ENCODE measurements around the gene CCNK. TPM values are rescaled to one million over a fixed set of nuclear protein-coding genes. Genes with fewer than 3 reads are reported as not detected.
A peak's percentile ranks its signal among the peaks of the same experiment; 100 is the strongest.

Gene CCNK
- total RNA-seq, 2 donors from 2014 or later: 86.1 to 88.5 TPM

DNA sequence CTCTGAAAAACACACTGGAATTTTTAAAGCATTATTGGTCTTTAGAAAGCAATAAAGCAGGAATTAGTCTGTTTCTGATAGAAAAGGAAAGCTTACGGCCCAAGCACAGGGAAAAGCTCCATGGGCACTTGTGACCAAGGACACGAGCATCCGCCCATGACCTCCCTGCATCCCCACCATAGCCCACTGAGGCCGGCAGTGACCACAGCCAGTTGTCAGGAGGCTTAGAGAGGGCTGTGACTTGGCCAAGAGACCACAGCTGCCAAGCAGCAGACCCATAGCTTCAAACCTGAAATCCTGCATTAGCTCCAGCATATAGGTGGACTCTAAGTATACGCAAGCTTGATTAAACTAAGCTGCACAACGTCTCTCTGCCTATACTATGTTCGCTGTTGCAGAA lies 9.5 kb upstream of the CCNK start:
- no peaks in the 10 kb centered on the region for H3K9me3 Mint-ChIP-seq

DNA sequence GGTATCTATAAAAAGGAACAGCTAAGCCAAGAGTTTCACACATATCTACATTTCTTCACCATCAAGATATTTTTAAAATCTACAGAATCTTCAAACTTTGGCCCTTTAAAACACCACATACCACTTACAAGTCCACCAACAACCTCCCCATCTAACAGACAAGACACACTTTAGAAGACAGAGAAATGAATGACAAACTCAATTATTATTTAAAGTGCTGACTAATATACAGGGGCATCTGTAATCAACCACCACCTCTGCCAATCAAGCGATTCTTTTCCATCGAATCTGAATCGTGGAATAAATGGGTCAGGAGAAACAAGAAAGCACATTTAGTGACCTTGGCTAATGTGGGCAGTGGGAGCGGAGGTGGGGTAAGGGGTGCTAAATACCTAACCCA lies 8.3 kb upstream of the CCNK start:
- Mint-ChIP-seq H3K36me3 (ENCODE audit: insufficient read depth in 2 of 2) (no peaks in the 10 kb centered on the region), H3K4me1 (ENCODE audit: low read depth) (peaks cover 53% of the 10 kb centered on the region), H3K27ac (no peak overlapping the region), H3K4me3 (no peak overlapping the region), H3K27me3 (ENCODE audit: low read depth) (no peaks in the 10 kb centered on the region), H3K9me3 (no peaks in the 10 kb centered on the region)
- DNase-seq (no peak), ATAC-seq (replicated peaks in 1 of 2) (no peak)

More for the DNA sequence above, 9.5 kb upstream of the CCNK start:
- DNase-seq (no peak), ATAC-seq (replicated peaks in 1 of 2) (no peak)
- H3K36me3 Mint-ChIP-seq (ENCODE audit: insufficient read depth in 2 of 2): peaks cover 0 to 2% of the 10 kb centered on the region in 2 donors
- H3K4me1 Mint-ChIP-seq (ENCODE audit: low read depth): peaks cover 47% of the 10 kb centered on the region
- no peak overlapping the region for H3K27ac Mint-ChIP-seq
- H3K4me3 Mint-ChIP-seq: no peak overlapping the region
- H3K27me3 Mint-ChIP-seq (ENCODE audit: low read depth): no peaks in the 10 kb centered on the region

DNA sequence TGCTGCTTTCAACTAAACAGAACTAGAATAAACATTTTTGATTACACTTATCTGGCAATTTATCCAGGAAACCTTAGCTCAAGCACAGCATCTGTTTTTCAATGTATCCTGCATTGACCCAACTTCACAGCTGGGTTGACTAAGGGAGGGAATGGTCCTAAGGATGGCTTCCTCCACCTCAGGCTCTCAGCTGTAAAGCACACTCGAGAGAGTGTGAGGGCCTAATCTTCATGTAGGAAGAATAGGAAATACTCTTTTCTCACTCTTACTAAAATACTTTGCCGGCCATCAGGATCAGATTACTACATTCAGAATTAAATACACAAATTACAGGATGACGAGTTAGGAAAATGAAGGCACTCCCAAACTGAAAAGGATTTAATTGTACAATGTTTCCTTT lies 7.8 kb upstream of the CCNK start:
- Mint-ChIP-seq H3K36me3 (ENCODE audit: insufficient read depth in 2 of 2) (no peaks in the 10 kb centered on the region), H3K9me3 (no peaks in the 10 kb centered on the region), H3K27ac (no peak overlapping the region), H3K4me3 (no peak overlapping the region), H3K4me1 (ENCODE audit: low read depth) (peaks cover 53% of the 10 kb centered on the region), H3K27me3 (ENCODE audit: low read depth) (no peaks in the 10 kb centered on the region)
- DNase-seq: no peak
- no peak for ATAC-seq (replicated peaks in 1 of 2)

DNA sequence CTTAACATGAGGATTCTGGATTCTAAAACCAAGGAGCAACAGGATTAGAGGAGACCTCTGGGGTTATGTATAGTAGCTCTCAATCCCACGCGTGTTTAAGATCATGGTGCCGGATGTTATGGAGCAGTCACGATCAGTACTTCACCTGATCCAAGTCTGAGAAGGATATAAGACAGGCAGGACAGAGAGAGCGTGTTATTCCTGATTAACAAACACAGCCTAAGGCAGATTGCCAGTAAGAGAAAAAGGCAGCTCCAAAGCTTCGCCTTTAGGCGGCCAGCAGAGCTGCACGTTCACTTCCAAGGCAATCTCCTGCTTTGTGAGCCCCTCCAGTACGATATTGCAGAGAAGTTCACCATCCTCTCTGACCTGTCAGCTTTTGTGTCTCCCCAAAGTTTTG lies 6.0 kb upstream of the CCNK start:
- Mint-ChIP-seq H3K9me3 (no peaks in the 10 kb centered on the region), H3K27me3 (ENCODE audit: low read depth) (no peaks in the 10 kb centered on the region), H3K36me3 (ENCODE audit: insufficient read depth in 2 of 2) (peaks cover 3 to 4% of the 10 kb centered on the region in 2 donors), H3K4me1 (ENCODE audit: low read depth) (peaks cover 49% of the 10 kb centered on the region), H3K27ac (no peak overlapping the region), H3K4me3 (no peak overlapping the region)
- DNase-seq (no peak), ATAC-seq (replicated peaks in 1 of 2) (no peak)

DNA sequence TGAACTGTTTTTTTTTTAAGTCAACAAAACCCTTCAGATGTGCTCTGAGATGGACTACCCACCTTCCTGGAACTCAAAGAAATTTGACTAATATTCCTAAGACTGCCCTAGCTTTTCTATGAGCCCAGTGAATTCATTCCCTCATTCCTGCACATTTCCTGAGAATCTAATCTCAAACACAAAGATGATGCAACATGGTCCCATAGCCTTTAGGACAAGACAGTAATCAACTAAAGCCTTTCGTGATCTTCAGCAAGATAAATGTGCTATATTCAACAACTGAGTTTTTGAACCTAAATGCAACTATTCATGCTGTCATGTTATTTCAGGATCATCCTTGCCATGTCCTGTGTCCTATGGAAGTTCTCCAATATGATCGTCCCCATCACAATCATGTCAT lies 5.5 kb upstream of the CCNK start:
- Mint-ChIP-seq H3K36me3 (ENCODE audit: insufficient read depth in 2 of 2) (peaks cover 3 to 4% of the 10 kb centered on the region in 2 donors), H3K27me3 (ENCODE audit: low read depth) (no peaks in the 10 kb centered on the region), H3K4me3 (no peak overlapping the region), H3K27ac (no peak overlapping the region), H3K9me3 (no peaks in the 10 kb centered on the region), H3K4me1 (ENCODE audit: low read depth) (peaks cover 45% of the 10 kb centered on the region)
- ATAC-seq (replicated peaks in 1 of 2): no peak
- no peak for DNase-seq

DNA sequence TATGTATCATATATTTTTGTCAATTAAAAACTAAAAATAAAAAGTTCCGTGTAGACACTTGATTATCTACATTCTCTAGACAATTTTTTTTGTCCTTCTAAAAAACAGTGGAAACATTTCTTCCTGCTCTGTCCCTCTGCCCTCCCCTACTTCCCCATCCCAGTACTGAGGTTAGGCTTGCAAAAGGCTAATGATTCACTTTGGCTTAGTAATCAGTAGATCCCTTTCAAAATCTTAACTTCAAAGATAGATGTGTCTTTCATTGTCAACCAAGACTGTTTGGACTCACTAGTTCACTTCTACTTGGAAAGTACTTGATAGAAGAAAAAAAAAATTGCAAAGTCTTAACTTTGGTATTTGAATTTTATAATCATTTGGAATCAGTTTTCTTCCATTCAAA lies 4.3 kb upstream of the CCNK start:
- DNase-seq: no peak
- Mint-ChIP-seq H3K27ac (no peak overlapping the region), H3K36me3 (ENCODE audit: insufficient read depth in 2 of 2) (peaks cover 3 to 4% of the 10 kb centered on the region in 2 donors), H3K4me3 (no peak overlapping the region), H3K9me3 (no peaks in the 10 kb centered on the region), H3K4me1 (ENCODE audit: low read depth) (peaks cover 45% of the 10 kb centered on the region), H3K27me3 (ENCODE audit: low read depth) (no peaks in the 10 kb centered on the region)
- no peak for ATAC-seq (replicated peaks in 1 of 2)

DNA sequence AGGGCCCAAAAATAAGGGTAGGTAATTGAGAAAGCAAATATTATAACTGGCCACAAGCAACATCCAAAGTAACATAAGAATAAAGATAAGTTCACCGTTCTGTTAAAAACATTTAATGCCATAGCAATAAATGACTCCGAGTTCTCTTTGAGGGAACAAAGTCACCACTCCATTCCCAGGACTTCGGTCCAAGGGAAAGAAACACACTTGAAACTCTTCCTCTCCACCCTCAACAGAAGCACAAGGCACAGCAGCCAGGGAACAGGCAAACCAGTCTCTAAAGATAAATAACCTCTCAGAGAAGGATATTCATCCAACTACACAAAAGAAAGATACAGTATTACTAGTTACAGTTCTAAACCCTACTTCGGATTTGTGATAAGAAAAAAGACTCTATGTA lies 3.1 kb upstream of the CCNK start:
- ATAC-seq (replicated peaks in 1 of 2): no peak
- no peaks in the 10 kb centered on the region for H3K9me3 Mint-ChIP-seq
- H3K27me3 Mint-ChIP-seq (ENCODE audit: low read depth): no peaks in the 10 kb centered on the region
- peak overlapping the region; percentile 8 to 93 for H3K4me3 Mint-ChIP-seq
- no peak for DNase-seq
- no peak overlapping the region for H3K27ac Mint-ChIP-seq
- peaks cover 56% of the 10 kb centered on the region for H3K4me1 Mint-ChIP-seq (ENCODE audit: low read depth)
- H3K36me3 Mint-ChIP-seq (ENCODE audit: insufficient read depth in 2 of 2): peaks cover 4 to 6% of the 10 kb centered on the region in 2 donors

DNA sequence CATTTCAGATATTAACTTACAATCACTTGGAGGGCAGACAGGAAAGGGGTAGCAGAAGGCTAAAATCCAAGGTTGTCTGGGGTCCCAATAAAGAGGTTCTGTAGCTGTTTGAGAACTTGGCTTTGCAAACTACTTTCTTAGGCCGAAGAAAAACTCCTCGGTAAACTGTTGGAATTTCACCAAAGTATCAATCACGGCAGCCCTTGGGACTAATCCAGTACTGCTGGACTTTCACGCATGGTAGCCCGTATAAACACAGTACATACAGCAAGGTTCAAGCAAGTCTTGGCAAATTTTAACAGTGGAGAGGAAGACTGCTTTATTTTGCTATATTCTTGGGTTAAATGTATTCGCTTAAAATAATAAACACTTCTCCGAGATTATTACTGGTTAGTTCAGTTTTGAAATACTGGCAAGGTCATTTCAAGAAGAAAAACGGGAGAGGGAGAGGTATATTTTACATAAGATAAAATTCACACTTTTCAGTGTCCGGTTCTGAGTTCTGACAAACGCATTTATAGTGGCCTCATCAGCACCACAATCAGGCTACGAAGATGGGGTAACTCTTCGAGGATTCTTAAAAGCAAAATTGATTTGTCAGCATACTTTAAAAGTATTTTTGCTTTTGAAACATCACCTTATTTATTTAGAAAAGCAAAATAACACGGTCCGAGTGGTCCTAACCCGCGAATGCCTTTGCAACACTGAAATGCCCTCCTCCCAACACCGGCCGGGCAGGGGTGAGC lies 1.9 kb upstream of the CCNK start:
- Mint-ChIP-seq H3K36me3 (ENCODE audit: insufficient read depth in 2 of 2) (peaks cover 4 to 6% of the 10 kb centered on the region in 2 donors), H3K27ac (peak overlapping the region; percentile 47), H3K4me3 (peak overlapping the region; percentile 93 to 99), H3K27me3 (ENCODE audit: low read depth) (no peaks in the 10 kb centered on the region), H3K9me3 (no peaks in the 10 kb centered on the region), H3K4me1 (ENCODE audit: low read depth) (peaks cover 68% of the 10 kb centered on the region)
- DNase-seq: no peak
- no peak for ATAC-seq (replicated peaks in 1 of 2)

DNA sequence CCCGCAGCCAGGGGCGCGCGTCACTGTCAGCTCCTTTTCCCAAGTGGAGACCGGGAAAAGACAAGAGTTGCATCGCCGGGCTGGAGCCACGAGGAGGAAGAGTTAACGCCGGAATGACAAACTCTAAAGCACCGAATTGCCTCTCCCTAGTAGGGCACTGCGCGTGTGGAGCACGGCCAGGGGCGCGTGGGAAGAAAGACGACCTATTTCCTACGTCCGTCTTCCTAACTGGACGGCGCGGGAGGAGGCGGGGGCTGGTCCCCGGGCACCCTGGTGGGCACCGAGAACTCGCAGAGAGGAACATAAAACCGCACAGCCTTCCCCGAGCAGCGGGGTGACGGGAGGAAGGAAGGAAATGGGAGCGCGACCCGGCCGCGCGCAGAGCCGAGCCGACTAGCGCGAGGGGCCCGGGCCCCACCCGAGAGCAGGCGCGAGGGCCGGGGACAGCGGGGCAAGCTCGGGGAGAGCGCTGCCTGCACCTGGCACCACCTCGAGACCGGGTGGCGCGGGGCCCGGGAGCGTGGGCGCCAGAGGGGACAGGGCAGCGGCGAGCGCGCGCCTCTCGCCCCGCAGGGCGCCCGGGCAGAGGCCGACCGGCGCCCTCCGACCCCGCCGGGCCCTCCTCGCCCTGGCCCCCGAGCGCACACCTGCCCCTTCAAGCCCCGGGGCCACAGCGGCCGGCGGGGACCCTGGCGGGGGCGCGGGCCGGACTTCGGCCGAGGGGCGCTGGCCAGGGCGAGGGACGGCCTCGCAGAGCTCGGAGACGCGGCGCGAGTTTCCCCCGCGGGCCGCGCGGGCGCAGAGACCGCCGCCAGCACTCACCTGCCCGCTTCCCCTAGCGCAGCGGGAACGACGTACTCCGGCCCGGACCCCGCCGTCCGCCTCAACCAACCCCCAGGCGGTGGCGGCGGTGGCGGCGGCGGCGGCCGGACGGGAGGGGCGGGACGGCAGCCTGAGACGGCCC lies 1.0 kb upstream of the CCNK start, which contains the start of gene SETD3:
SETD3 (minus strand) TSS at position 954 of the 964 bp plus-strand sequence. CDS start 15,054 bp downstream, outside the sequence.
- ATAC-seq (replicated peaks in 1 of 2): no peak
- Mint-ChIP-seq H3K27me3 (ENCODE audit: low read depth) (no peaks in the 10 kb centered on the region), H3K4me3 (peak within 1 kb of the TSS; percentile 98 to 99), H3K9me3 (no peaks in the 10 kb centered on the region), H3K36me3 (ENCODE audit: insufficient read depth in 2 of 2) (peaks cover 4 to 6% of the 10 kb centered on the region in 2 donors), H3K4me1 (ENCODE audit: low read depth) (peaks cover 67% of the 10 kb centered on the region), H3K27ac (peak within 1 kb of the TSS; percentile 97)
- peak; percentile 53 to 63 for DNase-seq

DNA sequence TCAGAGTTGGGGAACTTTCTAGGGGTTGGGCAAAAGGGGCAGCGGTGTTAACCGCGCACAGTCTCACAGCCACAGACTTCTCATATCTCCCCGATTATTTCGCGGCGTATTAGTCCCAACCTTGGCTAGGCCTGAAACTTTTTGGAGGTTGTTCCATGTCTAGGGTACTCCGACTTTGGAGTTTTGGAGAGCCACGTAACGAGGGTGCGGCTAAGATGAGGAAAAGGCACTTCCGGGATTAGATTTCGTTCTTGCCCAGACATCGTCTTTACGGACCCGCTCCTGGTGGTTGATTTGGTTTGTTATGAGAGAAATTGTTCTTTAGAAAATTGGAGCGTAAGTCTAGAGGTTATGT lies 513 bp downstream of the CCNK start:
- Mint-ChIP-seq H3K36me3 (ENCODE audit: insufficient read depth in 2 of 2) (peaks cover 4 to 6% of the 10 kb centered on the region in 2 donors), H3K4me1 (ENCODE audit: low read depth) (peaks cover 69% of the 10 kb centered on the region), H3K27ac (peak overlapping the region; percentile 97), H3K9me3 (no peaks in the 10 kb centered on the region), H3K27me3 (ENCODE audit: low read depth) (no peaks in the 10 kb centered on the region), H3K4me3 (peak overlapping the region; percentile 98 to 99)
- peak; percentile 23 to 27 for DNase-seq
- no peak for ATAC-seq (replicated peaks in 1 of 2)

DNA sequence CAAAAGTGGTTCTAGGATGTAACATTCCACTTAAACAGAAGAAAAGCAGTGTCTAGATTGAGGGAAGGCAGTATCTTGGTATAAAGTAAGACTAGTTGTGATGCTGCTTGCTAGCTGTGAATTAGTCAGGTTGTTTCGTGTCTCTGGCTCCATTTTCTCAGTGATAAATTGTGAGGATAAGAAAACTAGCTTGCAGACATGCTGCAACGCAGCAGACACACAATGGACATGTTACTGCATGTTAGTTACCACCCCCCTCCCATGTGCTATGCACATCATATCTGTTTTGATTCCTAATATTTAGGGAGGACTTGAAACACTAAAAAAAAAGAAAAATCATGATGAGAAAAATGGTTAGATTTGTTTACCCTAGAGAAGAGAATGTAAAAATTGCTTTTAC lies 2.9 kb downstream of the CCNK start:
- Mint-ChIP-seq H3K9me3 (no peaks in the 10 kb centered on the region), H3K4me1 (ENCODE audit: low read depth) (peaks cover 57% of the 10 kb centered on the region), H3K36me3 (ENCODE audit: insufficient read depth in 2 of 2) (peaks cover 4 to 6% of the 10 kb centered on the region in 2 donors), H3K4me3 (no peak overlapping the region), H3K27ac (peak overlapping the region; percentile 54), H3K27me3 (ENCODE audit: low read depth) (no peaks in the 10 kb centered on the region)
- DNase-seq (no peak), ATAC-seq (replicated peaks in 1 of 2) (no peak)

DNA sequence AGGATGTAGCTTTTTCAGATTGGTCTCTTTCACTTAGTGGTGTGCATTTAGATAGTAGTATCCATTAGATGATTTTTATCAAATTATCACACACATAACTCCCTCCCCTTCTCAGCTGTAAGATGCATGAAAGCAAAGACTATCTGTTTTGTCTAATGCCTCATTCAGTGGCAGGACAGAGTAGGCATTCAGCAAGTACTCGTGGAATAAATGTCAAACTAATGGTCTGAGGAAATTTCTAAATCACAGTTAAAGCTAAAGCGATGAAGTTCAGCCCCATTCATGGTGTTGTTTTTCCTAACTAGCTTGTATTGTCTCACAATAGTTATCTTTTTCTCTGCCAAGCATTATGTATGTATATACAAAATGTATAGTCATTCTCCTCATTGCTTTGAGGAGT lies 16.1 kb downstream of the CCNK start:
- H3K9me3 Mint-ChIP-seq: no peaks in the 10 kb centered on the region
- DNase-seq (no peak), ATAC-seq (replicated peaks in 1 of 2) (no peak)
- H3K36me3 Mint-ChIP-seq (ENCODE audit: insufficient read depth in 2 of 2): peaks cover 14 to 22% of the 10 kb centered on the region in 2 donors
- no peaks in the 10 kb centered on the region for H3K27me3 Mint-ChIP-seq (ENCODE audit: low read depth)
- H3K4me1 Mint-ChIP-seq (ENCODE audit: low read depth): no peaks in the 10 kb centered on the region
- H3K27ac Mint-ChIP-seq: peak overlapping the region; percentile 10
- H3K4me3 Mint-ChIP-seq: no peak overlapping the region

DNA sequence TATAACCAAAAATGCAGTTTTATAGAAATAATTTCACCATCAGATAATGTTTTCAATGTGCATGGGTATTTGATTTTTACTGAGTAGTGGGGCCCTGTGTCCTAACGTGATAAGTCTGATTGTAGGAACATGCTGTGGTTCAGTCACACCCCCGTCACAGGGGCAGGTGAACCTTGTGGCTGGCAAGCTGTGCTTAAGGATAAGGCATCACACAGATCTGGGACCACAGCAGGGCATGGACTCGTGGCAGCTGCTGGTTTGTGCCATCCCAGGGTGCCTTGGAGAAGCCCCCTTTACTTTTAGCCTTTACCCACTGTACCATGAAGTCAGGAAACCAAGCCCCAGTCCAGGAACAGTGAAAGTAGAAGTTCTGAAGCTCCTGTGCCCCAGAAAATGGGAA lies 16.7 kb downstream of the CCNK start:
- Mint-ChIP-seq H3K4me3 (no peak overlapping the region), H3K27ac (no peak overlapping the region), H3K9me3 (no peaks in the 10 kb centered on the region), H3K36me3 (ENCODE audit: insufficient read depth in 2 of 2) (peaks cover 14 to 22% of the 10 kb centered on the region in 2 donors), H3K27me3 (ENCODE audit: low read depth) (no peaks in the 10 kb centered on the region), H3K4me1 (ENCODE audit: low read depth) (no peaks in the 10 kb centered on the region)
- no peak for DNase-seq
- ATAC-seq (replicated peaks in 1 of 2): no peak
